GM19452 (cell line): ENCODE results near the gene HHLA2.

Source experiments
- ATAC-seq: cut with Tn5 transposase; IDR thresholded peaks from one replicate; pipeline ENCODE4 v1.9.1; 2021; ENCODE audit not compliant: unreplicated experiment

The HHLA2 gene

DNA sequence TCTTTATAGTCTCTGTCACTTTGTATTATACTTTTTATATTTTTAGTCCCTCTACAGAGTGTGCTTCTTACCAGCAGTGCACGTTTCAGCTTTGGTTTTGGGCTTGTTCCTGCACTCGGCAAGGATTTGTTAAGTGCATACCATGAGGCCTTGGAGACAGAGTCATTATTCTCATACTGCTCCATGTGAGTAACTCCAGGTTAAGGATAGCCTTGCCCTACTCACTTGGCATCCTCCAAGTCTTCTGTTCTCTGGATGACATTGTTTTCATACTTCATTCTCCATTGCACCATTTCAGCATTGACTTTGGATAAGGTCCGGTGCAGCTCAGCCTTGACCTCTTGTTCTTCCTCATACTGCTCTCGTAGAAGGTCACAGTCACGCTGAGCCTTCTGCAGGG, 117.7 kb downstream of the HHLA2 start:
- ATAC-seq, result no peak

DNA sequence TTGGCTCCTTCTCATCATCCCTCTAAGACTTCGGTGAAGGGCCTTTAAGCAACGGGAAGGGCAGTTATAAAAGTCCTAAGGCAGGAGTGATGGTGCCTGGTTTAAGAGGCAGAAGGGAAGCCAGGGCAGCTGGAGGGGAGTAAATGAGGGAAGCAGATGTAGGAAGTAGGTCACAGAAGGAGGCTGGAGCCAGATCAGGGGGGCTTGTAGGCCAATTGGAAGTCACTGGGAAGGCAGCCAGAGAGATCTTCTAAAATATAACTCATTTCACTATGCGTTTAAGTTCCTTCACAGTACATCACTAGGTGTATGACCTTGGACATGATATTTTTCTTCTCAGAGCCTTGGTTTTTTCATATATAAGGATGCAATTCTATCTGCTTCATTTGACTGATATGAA, 119.3 kb downstream of the HHLA2 start:
- ATAC-seq, result no peak

DNA sequence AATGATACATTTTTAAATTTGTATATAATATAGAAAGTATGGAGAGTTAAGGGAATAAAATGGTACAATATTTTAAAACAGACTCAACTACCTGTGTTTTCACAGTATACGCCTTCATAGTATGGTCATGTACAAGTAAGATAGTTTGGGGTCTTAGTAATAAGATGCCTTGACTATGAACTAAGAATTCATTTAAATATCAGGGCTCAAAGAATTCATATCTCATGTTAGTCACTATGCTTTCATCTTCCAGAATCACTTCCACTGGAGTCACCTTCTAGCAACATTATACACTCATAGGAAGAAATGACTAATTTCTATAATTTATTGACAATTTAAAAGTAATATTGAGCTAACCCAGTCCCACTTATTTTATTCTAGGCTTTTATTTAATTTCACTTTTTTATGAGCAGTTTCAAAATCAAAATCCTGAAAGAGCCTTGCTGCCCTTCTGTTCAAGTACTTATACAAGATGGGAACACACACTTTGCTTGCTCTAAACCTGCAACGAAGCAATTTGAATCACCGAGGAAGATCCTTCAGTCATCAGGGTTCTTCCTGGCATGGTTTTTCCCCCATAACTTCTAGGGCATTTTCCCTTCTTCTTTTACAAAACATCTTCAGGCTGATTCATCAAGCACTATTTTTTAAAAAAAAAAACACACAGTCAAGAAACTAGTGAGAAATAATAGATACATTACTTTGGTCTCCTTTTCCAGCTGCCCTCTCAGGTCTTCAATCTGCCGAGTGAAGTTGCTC, 119.9 kb downstream of the HHLA2 start:
- ATAC-seq, result no peak

DNA sequence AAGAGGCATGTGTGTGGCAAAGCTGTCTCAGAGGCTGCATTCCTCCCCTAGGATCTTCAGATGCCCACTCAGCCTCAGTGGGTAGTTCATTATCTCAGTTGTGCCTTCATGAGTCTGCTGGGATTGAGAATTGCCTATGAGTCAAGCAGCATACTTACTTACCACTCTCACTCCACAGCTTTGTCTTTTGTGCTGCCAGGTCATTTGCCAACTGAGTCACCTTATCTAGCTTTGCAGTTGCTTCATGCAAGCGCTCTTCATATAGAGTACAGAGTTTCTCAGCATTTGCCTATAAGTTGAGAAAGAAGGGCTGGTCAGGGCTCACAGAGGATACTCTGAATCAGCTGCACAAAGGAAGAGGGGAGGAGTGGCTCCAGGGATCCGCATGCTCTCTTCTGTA, 124.6 kb downstream of the HHLA2 start:
- no peak for ATAC-seq
